ENCODE measurements around the gene NDUFA5.

DNA sequence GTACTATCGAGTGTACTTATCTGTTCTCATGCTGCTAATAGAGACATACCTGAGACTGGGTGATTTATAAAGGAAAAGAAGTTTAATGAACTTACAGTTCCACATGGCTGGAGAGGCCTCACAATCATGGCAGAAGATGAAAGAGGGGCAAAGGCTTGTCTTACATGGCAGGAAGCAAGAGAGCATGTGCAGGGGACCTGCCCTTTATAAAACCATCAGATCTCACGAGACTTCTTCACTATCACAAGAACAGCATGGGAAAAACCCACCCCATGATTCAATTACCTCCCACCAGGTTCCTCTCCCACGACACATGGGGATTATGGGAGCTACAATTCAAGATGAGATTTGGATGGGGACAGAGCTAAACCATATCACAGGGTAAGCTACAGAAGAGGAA, 4.5 kb downstream of the NDUFA5 start:
- TF ChIP-seq, protein P1, sequence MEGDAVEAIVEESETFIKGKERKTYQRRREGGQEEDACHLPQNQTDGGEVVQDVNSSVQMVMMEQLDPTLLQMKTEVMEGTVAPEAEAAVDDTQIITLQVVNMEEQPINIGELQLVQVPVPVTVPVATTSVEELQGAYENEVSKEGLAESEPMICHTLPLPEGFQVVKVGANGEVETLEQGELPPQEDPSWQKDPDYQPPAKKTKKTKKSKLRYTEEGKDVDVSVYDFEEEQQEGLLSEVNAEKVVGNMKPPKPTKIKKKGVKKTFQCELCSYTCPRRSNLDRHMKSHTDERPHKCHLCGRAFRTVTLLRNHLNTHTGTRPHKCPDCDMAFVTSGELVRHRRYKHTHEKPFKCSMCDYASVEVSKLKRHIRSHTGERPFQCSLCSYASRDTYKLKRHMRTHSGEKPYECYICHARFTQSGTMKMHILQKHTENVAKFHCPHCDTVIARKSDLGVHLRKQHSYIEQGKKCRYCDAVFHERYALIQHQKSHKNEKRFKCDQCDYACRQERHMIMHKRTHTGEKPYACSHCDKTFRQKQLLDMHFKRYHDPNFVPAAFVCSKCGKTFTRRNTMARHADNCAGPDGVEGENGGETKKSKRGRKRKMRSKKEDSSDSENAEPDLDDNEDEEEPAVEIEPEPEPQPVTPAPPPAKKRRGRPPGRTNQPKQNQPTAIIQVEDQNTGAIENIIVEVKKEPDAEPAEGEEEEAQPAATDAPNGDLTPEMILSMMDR (conservative IDR thresholded peaks at IDR 0.05 in 1 of 2, IDR thresholded peaks at IDR 0.05 in 1 of 2; ENCODE audit: low read depth in 1 of 2, low read length in 2 of 2): no peak
- no peak for TF ChIP-seq EZH2 (IDR thresholded peaks at IDR 0.05; ENCODE audit: low read length, missing control alignments)

Data from fibroblast of lung (primary cell).